Stimulated activated CD4-positive, alpha-beta T cell treated with anti-CD3 and anti-CD28 coated beads, Interleukin-12 subunit alpha, Interleukin-12 subunit beta, amount 100 ng/mL, for 24 hours (primary cell): ENCODE measurements around the gene SIGLECL1.

ENCODE experiments used
- DNase-seq, 2 experiments: peaks; one replicate each; pipeline ENCODE4 v3.0.0-alpha.2; 2020; ENCODE audit warnings: low read depth in 2 of 2

SIGLECL1 gene

GRCh38 chr19:51295382-51296126 is 44.7 kb downstream of the SIGLECL1 start:
- no peak for DNase-seq

GRCh38 chr19:51296336-51297093 is 45.6 kb downstream of the SIGLECL1 start:
- DNase-seq: no peak

GRCh38 chr19:51297406-51297805 is 46.5 kb downstream of the SIGLECL1 start:
- no peak for DNase-seq

GRCh38 chr19:51301266-51301665 is 50.4 kb downstream of the SIGLECL1 start:
- DNase-seq: no peak

- no peak for DNase-seq
These were observed 54.6 kb downstream of the SIGLECL1 start for GRCh38 chr19:51305479-51305878.

- no peak for DNase-seq
These were observed 60.7 kb downstream of the SIGLECL1 start, which contains the start of gene IGLON5 for GRCh38 chr19:51311351-51312257. TSS of gene IGLON5 (plus strand) at chr19:51311644. CDS start at chr19:51311848, 204 bp downstream.

- DNase-seq: no peak
These were observed 65.8 kb downstream of the SIGLECL1 start for GRCh38 chr19:51316688-51317087.

- DNase-seq: no peak
These were observed 66.5 kb downstream of the SIGLECL1 start for GRCh38 chr19:51317376-51317775.

- DNase-seq: no peak
These were observed 67.1 kb downstream of the SIGLECL1 start for GRCh38 chr19:51317968-51318367.
